ENCODE results near the gene AVPR2. TPM values are rescaled to one million over a fixed set of nuclear protein-coding genes. Genes with fewer than 3 reads are reported as not detected.

Gene AVPR2
- polyA plus RNA-seq, 1 donor from 2014 or later = not detected

GRCh38 chrX:153952373-153953026 is 48.0 kb downstream of the AVPR2 start:
- H3K27ac ChIP-seq (ENCODE audit: low read length) = peak overlapping the region; percentile 70
- peak overlapping the region; percentile 52 for H3K9ac ChIP-seq (ENCODE audit: low read length)
- H3K36me3 ChIP-seq (ENCODE audit: insufficient read depth, low read length) = no peaks in the 10 kb centered on the region

GRCh38 chrX:153953342-153953830 is 48.9 kb downstream of the AVPR2 start:
- no peak overlapping the region for H3K4me3 ChIP-seq (ENCODE audit: low read length)
- H4K20me1 ChIP-seq (ENCODE audit: insufficient read depth) = no peaks in the 10 kb centered on the region
- H3K27me3 ChIP-seq (ENCODE audit: insufficient read depth, low read depth, low read length) = no peaks in the 10 kb centered on the region
- peak overlapping the region; percentile 52 for H3K9ac ChIP-seq (ENCODE audit: low read length)
- no peaks in the 10 kb centered on the region for H3K79me2 ChIP-seq (replicated peaks; ENCODE audit: insufficient read depth, low read length)
- no peaks in the 10 kb centered on the region for H3K9me3 ChIP-seq (ENCODE audit: low read length)
- no peak overlapping the region for H2AFZ ChIP-seq (ENCODE audit: low read depth, low read length)
- H3K9me2 ChIP-seq (ENCODE audit: insufficient read depth, low read length) = no peaks in the 10 kb centered on the region
- no peaks in the 10 kb centered on the region for H3F3A ChIP-seq (ENCODE audit: insufficient read depth, low read length, poor library complexity, severe bottlenecking)
- H3K4me2 ChIP-seq (ENCODE audit: low read length) = no peak overlapping the region
- H3K27ac ChIP-seq (ENCODE audit: low read length) = peak overlapping the region; percentile 70
- H3K36me3 ChIP-seq (ENCODE audit: insufficient read depth, low read length) = no peaks in the 10 kb centered on the region
- TF ChIP-seq REST (IDR thresholded peaks at IDR 0.05; ENCODE audit: borderline replicate concordance) (no peak), EP300 (conservative IDR thresholded peaks at IDR 0.05; ENCODE audit: poor library complexity, severe bottlenecking) (no peak), POLR2AphosphoS5 (IDR thresholded peaks at IDR 0.05) (peak; percentile 21), RAD21 (conservative IDR thresholded peaks at IDR 0.05) (peak; percentile 92), MXI1 (conservative IDR thresholded peaks at IDR 0.05; ENCODE audit: poor library complexity, severe bottlenecking) (peak; percentile 25), EZH2 (IDR thresholded peaks at IDR 0.05; ENCODE audit: borderline replicate concordance, insufficient read depth, low read length, poor library complexity, severe bottlenecking) (no peak), SMC3 (conservative IDR thresholded peaks at IDR 0.05; ENCODE audit: poor library complexity) (peak; percentile 90)

More at GRCh38 chrX:153952373-153953026, 48.0 kb downstream of the AVPR2 start:
- Histone ChIP-seq H3K4me2 (ENCODE audit: low read length) (no peak overlapping the region), H3K9me2 (ENCODE audit: insufficient read depth, low read length) (no peaks in the 10 kb centered on the region), H3F3A (ENCODE audit: insufficient read depth, low read length, poor library complexity, severe bottlenecking) (no peaks in the 10 kb centered on the region), H3K9me3 (ENCODE audit: low read length) (no peaks in the 10 kb centered on the region), H3K79me2 (replicated peaks; ENCODE audit: insufficient read depth, low read length) (no peaks in the 10 kb centered on the region), H3K27me3 (ENCODE audit: insufficient read depth, low read depth, low read length) (no peaks in the 10 kb centered on the region), H4K20me1 (ENCODE audit: insufficient read depth) (no peaks in the 10 kb centered on the region), H2AFZ (ENCODE audit: low read depth, low read length) (no peak overlapping the region), H3K4me3 (ENCODE audit: low read length) (no peak overlapping the region)
- TF ChIP-seq EZH2 (IDR thresholded peaks at IDR 0.05; ENCODE audit: borderline replicate concordance, insufficient read depth, low read length, poor library complexity, severe bottlenecking) = no peak
- TF ChIP-seq CTCF (IDR thresholded peaks at IDR 0.05; ENCODE audit: poor library complexity, severe bottlenecking) = no peak
- no peak for TF ChIP-seq MXI1 (conservative IDR thresholded peaks at IDR 0.05; ENCODE audit: poor library complexity, severe bottlenecking)
- TF ChIP-seq TAF1 (IDR thresholded peaks at IDR 0.05; ENCODE audit: low read depth) = no peak
- no peak for TF ChIP-seq EP300 (conservative IDR thresholded peaks at IDR 0.05; ENCODE audit: poor library complexity, severe bottlenecking)
- TF ChIP-seq SMC3 (conservative IDR thresholded peaks at IDR 0.05; ENCODE audit: poor library complexity) = no peak
- TF ChIP-seq POLR2AphosphoS5 (IDR thresholded peaks at IDR 0.05) = no peak
- no peak for TF ChIP-seq REST (IDR thresholded peaks at IDR 0.05; ENCODE audit: borderline replicate concordance)
- no peak for TF ChIP-seq RAD21 (conservative IDR thresholded peaks at IDR 0.05)

Data from neural cell (in vitro differentiated cells).